SH-SY5Y (cell line): ENCODE data around the gene YWHAH.

Experiments used
- GATA2 ChIP-seq: IDR thresholded peaks from 2 replicates; pipeline ENCODE4 v1.6.1; 2011; ENCODE audit warnings: mild to moderate bottlenecking, low read depth, low read length
- GATA3 ChIP-seq: IDR thresholded peaks from 2 replicates; pipeline ENCODE4 v1.6.1; 2011; ENCODE audit warnings: low read depth, mild to moderate bottlenecking, low read length, moderate library complexity

- TF ChIP-seq GATA2 (no peak), GATA3 (no peak)
Observed at GRCh38 chr22:31957970-31958594, 13.7 kb downstream of the YWHAH start.
